ENCODE measurements around the gene UBAP2.

The UBAP2 gene

DNA sequence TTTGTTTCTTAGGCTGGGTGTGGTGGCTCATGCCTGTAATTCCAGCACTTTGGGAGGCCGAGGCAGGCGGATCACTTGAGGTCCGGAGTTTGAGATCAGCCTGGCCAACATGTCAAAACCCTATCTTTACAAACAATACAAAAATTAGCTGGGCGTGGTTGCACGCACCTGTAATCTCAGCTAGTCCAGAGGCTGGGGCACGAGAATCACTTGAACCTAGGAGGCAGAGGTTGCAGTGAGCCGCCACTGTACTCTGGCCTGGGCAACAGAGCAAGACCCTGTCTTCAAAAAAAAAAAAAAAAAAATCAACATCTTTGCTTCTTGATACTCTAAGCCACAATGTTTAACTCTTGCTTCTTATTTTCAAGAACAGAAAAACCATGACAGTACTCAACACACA is 16.1 kb downstream of the UBAP2 start:
- H3K4me1 ChIP-seq (ENCODE audit: control insufficient read depth, low read length) = no peaks in the 10 kb centered on the region
- H3K9me3 ChIP-seq (ENCODE audit: control insufficient read depth, insufficient read depth, low read length) = no peaks in the 10 kb centered on the region
- no peak overlapping the region for H3K4me2 ChIP-seq (ENCODE audit: low read length)
- H3K27me3 ChIP-seq (ENCODE audit: control insufficient read depth, low read length) = no peaks in the 10 kb centered on the region
- TF ChIP-seq, protein P1, sequence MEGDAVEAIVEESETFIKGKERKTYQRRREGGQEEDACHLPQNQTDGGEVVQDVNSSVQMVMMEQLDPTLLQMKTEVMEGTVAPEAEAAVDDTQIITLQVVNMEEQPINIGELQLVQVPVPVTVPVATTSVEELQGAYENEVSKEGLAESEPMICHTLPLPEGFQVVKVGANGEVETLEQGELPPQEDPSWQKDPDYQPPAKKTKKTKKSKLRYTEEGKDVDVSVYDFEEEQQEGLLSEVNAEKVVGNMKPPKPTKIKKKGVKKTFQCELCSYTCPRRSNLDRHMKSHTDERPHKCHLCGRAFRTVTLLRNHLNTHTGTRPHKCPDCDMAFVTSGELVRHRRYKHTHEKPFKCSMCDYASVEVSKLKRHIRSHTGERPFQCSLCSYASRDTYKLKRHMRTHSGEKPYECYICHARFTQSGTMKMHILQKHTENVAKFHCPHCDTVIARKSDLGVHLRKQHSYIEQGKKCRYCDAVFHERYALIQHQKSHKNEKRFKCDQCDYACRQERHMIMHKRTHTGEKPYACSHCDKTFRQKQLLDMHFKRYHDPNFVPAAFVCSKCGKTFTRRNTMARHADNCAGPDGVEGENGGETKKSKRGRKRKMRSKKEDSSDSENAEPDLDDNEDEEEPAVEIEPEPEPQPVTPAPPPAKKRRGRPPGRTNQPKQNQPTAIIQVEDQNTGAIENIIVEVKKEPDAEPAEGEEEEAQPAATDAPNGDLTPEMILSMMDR (IDR thresholded peaks at IDR 0.05; ENCODE audit: low read depth, low read length, poor library complexity, severe bottlenecking) = no peak
- no peak for TF ChIP-seq EZH2phosphoT487 (IDR thresholded peaks at IDR 0.05; ENCODE audit: borderline replicate concordance, low read length)
- no peak overlapping the region for H3K4me3 ChIP-seq (ENCODE audit: low read length)
- no peaks in the 10 kb centered on the region; the same call in 1 of the 2 replicates for H3F3A ChIP-seq (ENCODE audit: control insufficient read depth, insufficient read depth)
- H3K36me3 ChIP-seq (ENCODE audit: control insufficient read depth, low read length) = peaks cover 49% of the 10 kb centered on the region
- no peak overlapping the region for H3K27ac ChIP-seq (ENCODE audit: low read depth, low read length)
- H3K9me2 ChIP-seq (replicated peaks; ENCODE audit: control insufficient read depth, low read length) = no peaks in the 10 kb centered on the region
- H4K20me1 ChIP-seq (ENCODE audit: control insufficient read depth, insufficient read depth, low read depth, low read length) = peaks cover 16% of the 10 kb centered on the region
- H3K79me2 ChIP-seq (ENCODE audit: control insufficient read depth, low read length) = peaks cover 98% of the 10 kb centered on the region

DNA sequence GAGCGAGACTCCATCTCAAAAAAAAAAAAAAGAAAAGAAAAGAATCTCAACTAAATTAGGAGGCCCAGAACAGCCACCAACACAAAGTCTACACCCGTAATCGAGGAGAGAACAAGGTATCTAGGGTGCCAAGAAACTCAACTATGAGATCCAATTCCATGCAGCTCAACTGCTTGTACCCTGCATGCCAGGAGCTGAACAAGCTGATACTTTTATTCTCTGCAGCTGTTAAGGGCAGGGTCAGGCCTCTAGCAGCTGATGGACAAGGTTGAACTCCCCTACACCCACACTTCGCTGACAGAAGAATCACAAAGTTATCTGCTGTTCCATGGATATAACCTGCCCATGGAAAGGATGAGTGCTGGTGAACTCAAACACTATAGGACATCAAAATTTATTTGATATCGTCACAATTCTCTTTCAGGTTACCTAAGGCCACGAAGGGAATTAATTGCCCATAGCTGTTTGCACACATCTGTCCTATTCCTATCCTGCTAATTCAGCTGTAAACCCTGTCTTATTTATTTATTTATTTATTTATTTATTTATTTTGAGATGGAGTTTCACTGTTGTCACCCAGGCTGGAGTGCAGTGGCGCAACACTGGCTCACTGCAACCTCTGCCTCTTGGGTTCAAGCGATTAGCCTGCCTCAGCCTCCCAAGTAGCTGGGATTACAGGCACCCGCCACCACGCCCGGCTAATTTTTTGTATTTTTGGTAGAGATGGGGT is 20.7 kb downstream of the UBAP2 start:
- H3K79me2 ChIP-seq (ENCODE audit: control insufficient read depth, low read length) = peaks cover 100% of the 10 kb centered on the region
- H3K9me2 ChIP-seq (replicated peaks; ENCODE audit: control insufficient read depth, low read length) = no peaks in the 10 kb centered on the region
- no peak overlapping the region for H3K4me3 ChIP-seq (ENCODE audit: low read length)
- H3K27ac ChIP-seq (ENCODE audit: low read depth, low read length) = no peak overlapping the region
- H3K4me1 ChIP-seq (ENCODE audit: control insufficient read depth, low read length) = no peaks in the 10 kb centered on the region
- H3K36me3 ChIP-seq (ENCODE audit: control insufficient read depth, low read length) = peaks cover 53% of the 10 kb centered on the region
- TF ChIP-seq, protein P1 (IDR thresholded peaks at IDR 0.05; ENCODE audit: low read depth, low read length, poor library complexity, severe bottlenecking) = no peak
- TF ChIP-seq EZH2phosphoT487 (IDR thresholded peaks at IDR 0.05; ENCODE audit: borderline replicate concordance, low read length) = no peak
- peaks cover 10% of the 10 kb centered on the region; the same call in 1 of the 2 replicates for H3F3A ChIP-seq (ENCODE audit: control insufficient read depth, insufficient read depth)
- H4K20me1 ChIP-seq (ENCODE audit: control insufficient read depth, insufficient read depth, low read depth, low read length) = peaks cover 14% of the 10 kb centered on the region
- no peaks in the 10 kb centered on the region for H3K27me3 ChIP-seq (ENCODE audit: control insufficient read depth, low read length)
- H3K9me3 ChIP-seq (ENCODE audit: control insufficient read depth, insufficient read depth, low read length) = no peaks in the 10 kb centered on the region
- no peak overlapping the region for H3K4me2 ChIP-seq (ENCODE audit: low read length)

DNA sequence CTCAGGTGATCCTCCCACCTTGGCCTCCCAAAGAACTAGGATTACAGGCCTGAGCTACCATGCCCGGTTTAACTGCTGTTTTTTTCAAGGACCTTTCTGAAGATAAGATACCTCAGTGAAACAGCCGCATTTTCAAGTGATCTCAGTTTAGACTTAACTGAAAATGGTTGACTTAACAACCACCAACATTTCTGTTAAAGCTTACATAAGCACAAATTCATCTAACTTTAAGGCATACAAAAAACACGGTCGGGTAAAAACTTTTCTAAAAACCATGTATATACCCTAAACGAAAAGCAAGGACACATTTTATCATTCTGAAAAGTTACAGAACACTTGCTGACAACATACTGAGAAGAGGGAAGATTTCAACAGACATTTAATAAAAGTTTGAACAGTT is 22.9 kb downstream of the UBAP2 start:
- H4K20me1 ChIP-seq (ENCODE audit: control insufficient read depth, insufficient read depth, low read depth, low read length) = peaks cover 12% of the 10 kb centered on the region; the same call in 1 of the 2 replicates
- H3K4me3 ChIP-seq (ENCODE audit: low read length) = no peak overlapping the region
- H3K79me2 ChIP-seq (ENCODE audit: control insufficient read depth, low read length) = peaks cover 100% of the 10 kb centered on the region
- no peaks in the 10 kb centered on the region for H3K4me1 ChIP-seq (ENCODE audit: control insufficient read depth, low read length)
- H3F3A ChIP-seq (ENCODE audit: control insufficient read depth, insufficient read depth) = peaks cover 10% of the 10 kb centered on the region; the same call in 1 of the 2 replicates
- no peaks in the 10 kb centered on the region for H3K27me3 ChIP-seq (ENCODE audit: control insufficient read depth, low read length)
- peaks cover 42% of the 10 kb centered on the region for H3K36me3 ChIP-seq (ENCODE audit: control insufficient read depth, low read length)
- no peak overlapping the region for H3K27ac ChIP-seq (ENCODE audit: low read depth, low read length)
- TF ChIP-seq, protein P1 (IDR thresholded peaks at IDR 0.05; ENCODE audit: low read depth, low read length, poor library complexity, severe bottlenecking) = no peak
- no peak for TF ChIP-seq EZH2phosphoT487 (IDR thresholded peaks at IDR 0.05; ENCODE audit: borderline replicate concordance, low read length)
- H3K9me3 ChIP-seq (ENCODE audit: control insufficient read depth, insufficient read depth, low read length) = no peaks in the 10 kb centered on the region
- H3K9me2 ChIP-seq (replicated peaks; ENCODE audit: control insufficient read depth, low read length) = no peaks in the 10 kb centered on the region
- no peak overlapping the region for H3K4me2 ChIP-seq (ENCODE audit: low read length)
